CD4-positive, alpha-beta T cell treated with Interleukin-17A for 1 hour (primary cell): ENCODE data around the gene HIPK3.

Experiments
- DNase-seq: peaks from one replicate; pipeline ENCODE4 v3.0.0-alpha.2; 2020

HIPK3 gene

GRCh38 chr11:33309118-33309517 is 51.9 kb downstream of the HIPK3 start:
- no peak for DNase-seq

GRCh38 chr11:33310720-33311500 is 53.7 kb downstream of the HIPK3 start:
- no peak for DNase-seq

GRCh38 chr11:33311680-33312079 is 54.5 kb downstream of the HIPK3 start:
- no peak for DNase-seq

- DNase-seq: no peak
These were observed 58.6 kb downstream of the HIPK3 start for GRCh38 chr11:33315822-33316221.

GRCh38 chr11:33317662-33318061 is 60.5 kb downstream of the HIPK3 start:
- no peak for DNase-seq

- no peak for DNase-seq
These were observed 63.0 kb downstream of the HIPK3 start for GRCh38 chr11:33320016-33320813.

- no peak for DNase-seq
These were observed 63.7 kb downstream of the HIPK3 start for GRCh38 chr11:33320814-33321330.

GRCh38 chr11:33321422-33321821 is 64.2 kb downstream of the HIPK3 start:
- no peak for DNase-seq

GRCh38 chr11:33323421-33323820 is 66.2 kb downstream of the HIPK3 start:
- DNase-seq: no peak

- no peak for DNase-seq
These were observed 67.3 kb downstream of the HIPK3 start for GRCh38 chr11:33324302-33324985.

- DNase-seq: no peak
These were observed 68.3 kb downstream of the HIPK3 start for GRCh38 chr11:33325451-33325850.

- DNase-seq: peak; percentile 70
These were observed 72.6 kb downstream of the HIPK3 start for GRCh38 chr11:33329705-33330329.

GRCh38 chr11:33333816-33334215 is 76.6 kb downstream of the HIPK3 start:
- DNase-seq: no peak

GRCh38 chr11:33334627-33335026 is 77.4 kb downstream of the HIPK3 start:
- DNase-seq: no peak

- DNase-seq: no peak
These were observed 82.1 kb downstream of the HIPK3 start for GRCh38 chr11:33339247-33339646.

- DNase-seq: no peak
These were observed 87.4 kb downstream of the HIPK3 start for GRCh38 chr11:33344611-33345010.

GRCh38 chr11:33347490-33348125 is 90.4 kb downstream of the HIPK3 start:
- DNase-seq: no peak

GRCh38 chr11:33350287-33350686 is 93.1 kb downstream of the HIPK3 start:
- DNase-seq: no peak

GRCh38 chr11:33358150-33358831 is 101.1 kb downstream of the HIPK3 start:
- DNase-seq: no peak

GRCh38 chr11:33360642-33361041 is 103.5 kb downstream of the HIPK3 start:
- DNase-seq: no peak

GRCh38 chr11:33362051-33362910 is 105.1 kb downstream of the HIPK3 start:
- peak; percentile 50 for DNase-seq
